Measurements from ENCODE around the gene FAM120C.

The FAM120C gene

GRCh38 chrX:54134269-54134668, 48.8 kb downstream of the FAM120C start:
- DNase-seq = no peak

DNA sequence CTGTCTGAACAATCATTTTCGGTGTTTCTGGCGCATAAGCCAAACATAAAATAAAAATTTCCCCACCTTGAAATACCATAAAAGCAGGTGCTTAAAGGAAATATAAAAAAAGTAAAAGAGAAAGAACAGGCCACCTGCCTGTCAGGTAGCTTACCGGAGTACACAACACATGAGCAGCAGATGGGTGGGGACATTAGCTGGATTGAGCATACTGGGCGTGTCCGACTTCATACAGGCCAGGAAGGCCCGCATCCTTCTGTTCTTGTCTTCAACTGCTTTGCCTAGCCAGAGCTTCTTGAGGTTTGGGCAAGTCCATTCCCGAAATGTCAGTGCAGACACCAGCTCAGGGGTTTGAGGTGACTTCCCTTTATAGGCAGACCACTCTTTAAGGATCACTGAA, 66.7 kb downstream of the FAM120C start:
- DNase-seq = no peak

DNA sequence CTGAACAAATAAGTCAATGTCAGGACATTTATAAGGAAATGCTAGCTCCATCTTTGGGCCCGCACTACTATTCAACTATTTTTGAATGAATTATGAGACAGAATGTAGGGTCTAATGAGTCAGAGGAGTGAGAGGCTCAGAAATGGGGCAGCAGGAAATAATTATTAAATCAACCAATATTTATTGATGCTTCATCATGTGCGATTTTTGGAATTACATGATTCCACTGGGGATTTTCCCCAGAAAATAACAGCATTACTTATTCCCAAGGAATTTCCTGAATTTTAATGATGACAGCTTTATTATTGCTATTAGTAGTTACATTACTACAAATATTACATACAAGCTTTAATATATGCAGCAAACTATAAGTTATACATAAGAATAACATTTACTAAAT, 89.5 kb downstream of the FAM120C start:
- no peak for DNase-seq

DNA sequence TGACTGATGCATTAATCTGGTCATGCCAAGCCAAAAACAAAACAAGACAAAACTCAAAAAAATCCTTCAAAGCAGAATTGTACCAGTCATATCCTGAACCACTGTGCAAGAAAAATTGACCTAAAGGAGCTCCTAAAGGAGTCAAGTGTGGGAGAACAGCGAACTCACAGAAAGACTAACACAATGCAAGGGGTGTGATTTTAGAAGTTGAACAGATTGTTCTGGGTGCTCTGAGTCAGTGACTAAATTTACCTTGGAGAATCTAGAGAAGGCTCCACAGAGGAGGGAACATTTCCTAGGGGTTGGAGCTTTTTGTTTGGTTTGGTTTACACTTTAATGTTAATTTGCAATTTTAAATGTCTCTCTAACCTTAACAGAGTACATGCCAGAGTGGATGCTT, 89.9 kb downstream of the FAM120C start:
- no peak for DNase-seq

DNA sequence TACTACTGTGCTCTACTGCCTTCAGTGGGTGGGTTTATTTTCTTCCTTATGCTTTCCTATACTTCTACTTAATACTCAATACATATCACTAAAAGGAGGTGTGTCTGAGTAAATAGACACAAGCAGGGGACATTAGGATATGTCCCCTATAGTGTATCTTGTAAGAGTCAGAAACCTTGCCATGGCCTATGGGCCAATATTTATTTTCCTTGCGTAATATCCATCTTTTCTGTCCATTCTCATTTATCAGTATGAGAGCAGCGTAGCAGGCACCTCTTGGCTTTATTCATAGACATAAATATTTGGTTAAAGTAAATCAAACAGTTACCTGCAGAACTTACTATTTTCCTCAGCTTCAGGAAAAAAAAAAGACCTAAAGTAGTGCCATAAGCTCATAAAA, 92.2 kb downstream of the FAM120C start:
- no peak for DNase-seq

- DNase-seq = no peak
Measured at GRCh38 chrX:54089191-54089590, 93.9 kb downstream of the FAM120C start.

GRCh38 chrX:54087661-54088060, 95.4 kb downstream of the FAM120C start:
- no peak for DNase-seq

DNA sequence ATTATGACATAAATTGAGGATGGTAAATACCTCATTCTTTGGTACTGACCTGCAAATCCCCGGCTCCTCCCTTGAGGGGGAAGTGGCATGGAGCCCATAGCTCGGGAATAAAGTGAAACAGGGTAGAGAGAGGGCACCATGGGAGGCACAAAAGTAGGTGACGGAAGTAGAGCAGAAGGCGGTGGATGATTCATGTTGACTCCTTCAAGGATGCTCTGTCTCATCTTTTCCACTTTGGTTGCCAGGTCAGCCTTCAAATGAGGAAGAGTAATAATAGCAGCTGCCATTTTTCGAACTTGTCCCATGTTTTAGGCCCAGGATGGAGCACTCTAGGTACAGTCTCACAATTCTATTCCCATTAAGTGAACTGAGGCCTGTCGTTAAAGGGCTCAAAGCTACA, 97.4 kb downstream of the FAM120C start:
- DNase-seq = no peak

- no peak for DNase-seq
Measured at GRCh38 chrX:54076903-54077302, 106.2 kb downstream of the FAM120C start.

DNA sequence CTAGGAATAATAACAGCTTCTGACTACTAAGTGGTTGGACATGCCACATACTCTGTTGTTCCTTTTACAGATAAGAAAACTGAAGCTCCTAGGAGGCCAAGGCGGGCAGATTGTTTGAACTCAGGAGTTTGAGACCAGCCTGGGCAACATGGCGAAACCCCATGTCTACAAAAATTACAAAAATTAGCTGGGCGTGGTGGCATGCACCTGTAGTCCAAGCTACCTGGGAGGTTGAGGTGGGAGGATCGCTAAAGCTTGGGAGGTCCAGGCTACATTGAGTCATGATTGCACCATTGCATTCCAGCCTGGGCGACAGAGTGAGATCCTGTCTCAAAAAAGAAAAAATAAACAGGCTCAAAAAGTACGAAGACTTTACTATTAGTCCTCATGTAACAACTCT, 108.2 kb downstream of the FAM120C start:
- no peak for DNase-seq

- no peak for DNase-seq
Measured at GRCh38 chrX:54067766-54068165, 115.3 kb downstream of the FAM120C start.

DNA sequence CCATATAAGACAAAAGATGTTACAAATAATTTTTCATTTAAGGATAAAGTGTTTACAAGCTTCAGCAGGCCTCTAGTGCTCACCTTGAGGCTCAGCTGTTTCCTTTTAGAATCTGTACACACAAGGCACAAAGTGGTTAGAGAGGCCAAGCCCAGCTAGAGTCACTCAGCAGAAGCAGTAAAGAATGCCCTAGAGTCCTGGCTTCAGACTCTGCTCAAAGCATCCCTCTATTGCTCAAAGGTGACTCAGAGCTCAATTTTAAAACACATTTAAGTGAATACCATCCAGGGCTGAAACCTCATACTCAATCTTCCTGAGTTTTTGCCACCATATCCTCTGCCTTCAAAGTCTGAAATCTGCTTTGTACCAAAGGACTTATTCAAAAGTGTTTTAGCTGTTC, 116.2 kb downstream of the FAM120C start:
- no peak for DNase-seq

- DNase-seq = no peak
Measured at GRCh38 chrX:54064564-54064963, 118.5 kb downstream of the FAM120C start.

DNA sequence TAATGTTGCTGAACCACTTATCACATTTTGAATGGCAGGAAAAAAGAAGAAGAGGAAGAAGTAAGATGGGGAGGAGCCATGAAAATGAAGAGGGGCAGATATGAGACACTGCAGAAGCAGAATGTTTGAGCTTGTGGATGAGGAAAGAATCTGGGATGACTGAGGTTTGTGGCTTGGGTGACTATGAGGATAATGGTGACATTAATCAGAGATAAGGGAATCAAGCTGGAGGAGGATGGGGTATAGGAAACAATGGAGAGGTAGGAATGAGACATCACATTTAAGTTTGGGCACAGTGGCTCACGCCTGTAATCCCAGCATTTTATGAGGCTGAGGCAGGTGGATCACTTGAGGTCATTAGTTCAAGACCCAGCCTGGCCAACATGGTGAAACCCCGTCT, 119.7 kb downstream of the FAM120C start:
- no peak for DNase-seq

DNA sequence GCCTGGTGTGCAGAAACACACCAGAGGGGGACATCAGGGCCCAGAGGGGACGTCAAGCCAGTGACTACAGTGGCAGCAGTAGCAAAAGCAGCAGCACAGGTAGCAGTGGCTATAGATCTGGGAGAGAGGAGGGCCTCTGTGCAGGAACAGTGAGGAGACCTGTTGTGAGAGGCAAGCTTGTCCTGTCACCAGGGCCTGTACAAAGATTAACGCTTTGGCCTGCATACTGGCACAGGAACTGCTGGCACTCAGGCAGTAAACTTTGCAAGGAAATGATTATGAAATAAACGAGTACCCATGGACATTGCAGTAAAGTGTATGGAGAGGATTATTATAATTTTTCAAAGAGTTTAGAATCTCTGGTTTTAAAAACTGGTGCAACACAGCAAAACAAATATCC, 133.3 kb downstream of the FAM120C start:
- no peak for DNase-seq

- DNase-seq = no peak
Measured at GRCh38 chrX:54048412-54048811, 134.6 kb downstream of the FAM120C start.

- DNase-seq = no peak
Measured at GRCh38 chrX:54045563-54046228, 137.4 kb downstream of the FAM120C start.

- DNase-seq = no peak
Measured at GRCh38 chrX:54044877-54045338, 138.1 kb downstream of the FAM120C start.

GRCh38 chrX:54044126-54044876, 138.8 kb downstream of the FAM120C start, which contains the start of gene PHF8:
PHF8 (minus strand) TSS chrX:54044473; CDS start chrX:54042728, 1,745 bp downstream.
- DNase-seq = peak; percentile 74

DNA sequence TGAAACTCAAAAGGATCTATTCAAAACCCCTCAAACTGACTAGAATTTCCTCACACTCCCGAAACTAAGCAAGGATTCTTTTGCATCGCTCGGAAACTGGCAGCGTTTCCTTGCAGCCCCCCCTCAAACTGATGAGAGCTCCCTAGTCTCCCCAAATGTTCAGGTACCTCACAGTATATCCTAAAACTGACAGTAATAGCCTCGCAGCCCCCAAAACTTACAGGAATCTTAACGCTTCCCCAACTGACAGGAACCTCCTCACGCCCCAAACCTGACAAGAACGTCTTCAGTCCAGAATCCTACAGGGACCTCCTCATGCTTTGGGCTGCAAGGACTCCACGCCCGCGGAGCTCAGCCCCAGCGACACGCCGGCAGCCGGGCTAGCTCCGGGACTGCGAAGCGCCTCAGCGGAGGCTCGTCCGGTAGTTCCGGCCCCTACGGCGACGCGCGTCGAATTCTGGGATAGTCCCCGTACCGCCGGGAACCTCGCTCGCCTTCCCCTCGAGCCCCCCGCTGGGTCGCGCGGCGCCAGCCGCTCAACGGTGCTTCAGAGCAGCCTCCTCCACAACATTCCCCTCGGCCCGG, 139.4 kb downstream of the FAM120C start:
- DNase-seq = peak; percentile 8

GRCh38 chrX:54043056-54043455, 140.0 kb downstream of the FAM120C start:
- no peak for DNase-seq

DNA sequence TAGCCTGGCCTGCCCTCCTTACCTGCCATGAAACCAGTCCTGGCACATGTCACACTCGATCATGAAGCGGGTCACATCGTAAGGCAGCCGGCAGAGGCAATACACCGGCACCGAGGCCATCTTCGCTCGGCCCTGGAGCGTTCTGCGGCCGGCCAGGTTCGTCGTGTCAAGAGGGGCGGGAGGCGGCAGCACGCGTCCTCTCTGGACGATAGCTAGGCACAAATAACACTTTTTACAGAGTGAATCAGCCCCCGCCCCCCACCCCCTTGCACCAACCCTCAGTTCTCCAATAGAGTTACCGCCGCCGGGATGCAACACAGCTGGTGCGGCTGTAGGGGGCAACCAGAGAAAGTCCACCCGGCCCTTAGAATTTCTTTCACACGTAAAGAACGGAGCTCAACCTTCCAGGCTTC, 140.4 kb downstream of the FAM120C start:
- peak; percentile 5 for DNase-seq

DNA sequence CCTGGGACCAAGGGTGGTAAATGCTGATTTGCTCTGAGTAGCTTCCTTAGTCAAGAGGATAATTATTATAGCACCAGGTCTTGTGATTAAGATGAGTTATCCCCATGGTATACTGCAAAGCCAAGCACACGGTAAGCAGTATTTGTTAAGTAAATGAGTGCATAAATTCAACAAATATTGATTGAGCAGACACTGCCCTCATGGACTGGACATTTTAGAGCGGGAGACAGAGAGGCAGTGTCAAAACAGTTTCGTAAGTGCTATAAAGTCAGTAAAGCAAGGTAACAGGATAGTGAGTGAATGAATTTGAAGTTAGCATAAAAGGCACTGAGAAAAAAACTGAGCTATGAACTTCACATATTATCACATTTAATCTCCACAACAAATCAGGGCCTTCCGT, 152.7 kb downstream of the FAM120C start:
- no peak for DNase-seq

DNA sequence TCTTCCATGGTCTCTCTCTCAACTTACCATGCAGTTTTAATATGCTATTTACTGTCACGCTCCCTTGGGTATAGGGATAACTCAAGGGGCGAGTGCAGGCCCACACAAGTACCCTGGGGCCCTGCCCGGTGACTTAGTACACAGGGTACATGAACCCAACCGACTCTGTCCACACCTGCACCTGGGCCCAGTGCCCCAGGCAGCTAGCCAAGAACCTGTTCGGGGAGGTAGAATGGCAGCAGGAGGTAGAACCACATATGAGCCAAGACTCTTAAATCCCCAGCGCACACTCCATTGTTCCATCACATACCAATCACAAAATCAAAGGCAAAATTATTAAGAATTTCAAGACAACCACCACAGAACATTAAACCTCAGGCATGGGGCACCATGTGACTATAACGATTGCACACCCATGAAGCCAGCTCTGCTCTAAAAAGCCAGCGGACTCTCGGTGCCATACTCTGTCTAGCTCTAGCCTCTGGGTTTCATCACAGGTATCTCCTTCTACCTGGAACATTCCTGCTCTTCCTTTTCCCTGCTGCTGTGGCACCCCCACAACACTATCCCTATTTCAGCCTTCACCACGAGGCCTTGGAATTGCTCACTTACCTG, 153.4 kb downstream of the FAM120C start:
- no peak for DNase-seq
